WTC11 (cell line): ENCODE results near the gene REEP1. TPM values are rescaled to one million over a fixed set of nuclear protein-coding genes. Genes with fewer than 3 reads are reported as not detected.

ENCODE experiments used
- ATAC-seq: fragments of 200-7000 bp; cut with Tn5 transposase; 2 replicates; pipeline ENCODE4 v1.10.0; 2021; ENCODE audit warnings: mild to moderate bottlenecking, moderate library complexity
- CTCF ChIA-PET: fragments of 300-600 bp; sonication (Branson Sonifier 250); formaldehyde crosslinking; loops from one replicate; lab custom pipeline; 2021; ENCODE audit warnings: antibody characterized with exemption; lab: Charles Lee
- POLR2A ChIA-PET: fragments of 350-600 bp; sonication (Branson Sonifier 250); formaldehyde crosslinking; loops from one replicate; lab custom pipeline; 2021; ENCODE audit warnings: antibody characterized with exemption; lab: Charles Lee
- DNase-seq: peaks from one replicate; pipeline ENCODE4 v3.0.0; 2021; ENCODE audit warnings: low spot score
- H3K27ac Mint-ChIP-seq: 2 replicates; pipeline ENCODE4 v1.8.0; 2021; ENCODE audit warnings: mixed read lengths
- H3K27me3 Mint-ChIP-seq: 2 replicates; pipeline ENCODE4 v1.8.0; 2021; ENCODE audit warnings: low read depth, mild to moderate bottlenecking, moderate library complexity, mixed read lengths
- H3K36me3 Mint-ChIP-seq: 2 replicates; pipeline ENCODE4 v1.8.0; 2021; ENCODE audit warnings: mixed read lengths
- H3K4me1 Mint-ChIP-seq: 2 replicates; pipeline ENCODE4 v1.8.0; 2022; ENCODE audit warnings: mixed read lengths
- H3K4me3 Mint-ChIP-seq: 2 replicates; pipeline ENCODE4 v1.8.0; 2021; ENCODE audit warnings: mild to moderate bottlenecking, moderate library complexity, mixed read lengths
- H3K9me3 Mint-ChIP-seq: 2 replicates; pipeline ENCODE4 v1.8.0; 2021; ENCODE audit warnings: mixed read lengths
- AR ChIP-seq: fragments of 250-450 bp; sonication (Bioruptor Pico); IDR thresholded peaks from 2 replicates; pipeline ENCODE4 v1.9.0; 2021; ENCODE audit warnings: mild to moderate bottlenecking
- ATF6 ChIP-seq: sonication (generic); formaldehyde crosslinking; IDR thresholded peaks from 2 replicates; pipeline ENCODE4 v1.8.1; 2023; ENCODE audit warnings: mild to moderate bottlenecking, missing genetic modification reagents
- EMX1 ChIP-seq: fragments of 250-450 bp; sonication (Bioruptor Pico); IDR thresholded peaks from 2 replicates; pipeline ENCODE4 v1.8.0; 2021; ENCODE audit warnings: mild to moderate bottlenecking
- FOXK1 ChIP-seq: sonication (generic); formaldehyde crosslinking; IDR thresholded peaks from 2 replicates; pipeline ENCODE4 v1.8.0; 2022; ENCODE audit warnings: mild to moderate bottlenecking, moderate library complexity, missing genetic modification reagents
- FOXP1 ChIP-seq: sonication (generic); formaldehyde crosslinking; IDR thresholded peaks from 2 replicates; pipeline ENCODE4 v1.8.0; 2022; ENCODE audit warnings: missing genetic modification reagents, mild to moderate bottlenecking, moderate library complexity, borderline replicate concordance
- GABPB1 ChIP-seq: sonication (generic); formaldehyde crosslinking; IDR thresholded peaks from 2 replicates; pipeline ENCODE4 v1.8.1; 2023; ENCODE audit warnings: mild to moderate bottlenecking, missing genetic modification reagents
- MAX ChIP-seq: sonication (generic); formaldehyde crosslinking; IDR thresholded peaks from 2 replicates; pipeline ENCODE4 v1.8.0; 2022; ENCODE audit warnings: mild to moderate bottlenecking, missing genetic modification reagents
- MLX ChIP-seq: sonication (generic); formaldehyde crosslinking; IDR thresholded peaks from 2 replicates; pipeline ENCODE4 v1.8.1; 2023; ENCODE audit warnings: mild to moderate bottlenecking, missing genetic modification reagents, moderate library complexity
- NR1H2 ChIP-seq: sonication (generic); formaldehyde crosslinking; IDR thresholded peaks from 2 replicates; pipeline ENCODE4 v1.9.0; 2021; ENCODE audit warnings: mild to moderate bottlenecking, moderate library complexity, missing genetic modification reagents
- PRDM15 ChIP-seq: sonication (generic); formaldehyde crosslinking; IDR thresholded peaks from 2 replicates; pipeline ENCODE4 v1.8.0; 2022; ENCODE audit warnings: missing genetic modification reagents
- PREB ChIP-seq: sonication (generic); formaldehyde crosslinking; IDR thresholded peaks from 2 replicates; pipeline ENCODE4 v1.8.1; 2022; ENCODE audit warnings: mild to moderate bottlenecking, missing genetic modification reagents, moderate library complexity, borderline replicate concordance
- TEAD1 ChIP-seq: sonication (generic); formaldehyde crosslinking; IDR thresholded peaks from 2 replicates; pipeline ENCODE4 v1.8.0; 2022; ENCODE audit warnings: mild to moderate bottlenecking, missing genetic modification reagents
- ZNF121 ChIP-seq: sonication (generic); formaldehyde crosslinking; IDR thresholded peaks from 2 replicates; pipeline ENCODE4 v1.8.0; 2023; ENCODE audit warnings: missing genetic modification reagents
- ZNF263 ChIP-seq: sonication (generic); formaldehyde crosslinking; IDR thresholded peaks from 2 replicates; pipeline ENCODE4 v1.8.1; 2022; ENCODE audit warnings: low read depth, mild to moderate bottlenecking, moderate library complexity, missing genetic modification reagents
- ZNF423 ChIP-seq: fragments of 250-450 bp; sonication (Bioruptor Pico); IDR thresholded peaks from 2 replicates; pipeline ENCODE4 v2.1.2; 2022; ENCODE audit warnings: mild to moderate bottlenecking, moderate library complexity
- ZSCAN18 ChIP-seq: fragments of 250-450 bp; sonication (Bioruptor Pico); IDR thresholded peaks from 2 replicates; pipeline ENCODE4 v2.1.2; 2022; ENCODE audit warnings: mild to moderate bottlenecking, moderate library complexity
- total RNA-seq: library from RNA; stranded (reverse); gene quantifications from 3 replicates; pipeline ENCODE4 v1.2.3, GENCODE V29; 2021

Gene REEP1
- total RNA-seq, 1 experiment from 2014 or later: 1.9 TPM

GRCh38 chr2:86367499-86367777 is 30.0 kb upstream of the REEP1 start:
- H3K4me3 Mint-ChIP-seq: no peak overlapping the region
- ChIA-PET CTCF (interaction anchor here (2.1 to 4.8 kb wide), 2 partner anchors 69 to 146 kb away, joined by 10 to 52 read pairs; no protein-coding TSS in a partner anchor), POLR2A (no interaction called here)
- ATAC-seq: no peak
- peaks cover 3% of the 10 kb centered on the region; the same call in 1 of the 2 replicates for H3K36me3 Mint-ChIP-seq
- peaks cover 20% of the 10 kb centered on the region for H3K9me3 Mint-ChIP-seq
- H3K27me3 Mint-ChIP-seq: peaks cover 6% of the 10 kb centered on the region; the same call in 1 of the 2 replicates
- no peak overlapping the region for H3K27ac Mint-ChIP-seq
- peaks cover 9% of the 10 kb centered on the region for H3K4me1 Mint-ChIP-seq
- no peak for TF ChIP-seq NR1H2
- TF ChIP-seq MAX (CRISPR knock-in tag): no peak
- no peak for TF ChIP-seq PREB (CRISPR knock-in tag)
- TF ChIP-seq MLX: no peak
- TF ChIP-seq ATF6 (CRISPR knock-in tag): no peak
- no peak for TF ChIP-seq ZNF263 (CRISPR knock-in tag)
- no peak for TF ChIP-seq PRDM15
- no peak for TF ChIP-seq EMX1
- no peak for TF ChIP-seq ZSCAN18 (CRISPR knock-in tag)
- no peak for TF ChIP-seq FOXP1 (CRISPR knock-in tag)
- TF ChIP-seq GABPB1 (CRISPR knock-in tag): no peak
- TF ChIP-seq ZNF423 (CRISPR knock-in tag): no peak
- TF ChIP-seq FOXK1 (CRISPR knock-in tag): no peak
- TF ChIP-seq AR (CRISPR knock-in tag): no peak
- TF ChIP-seq TEAD1: no peak
- no peak for TF ChIP-seq ZNF121 (CRISPR knock-in tag)
- DNase-seq: no peak
